ENCODE results near the gene NEK9.

NEK9 gene

GRCh38 chr14:75126679-75127473 is at the start of gene NEK9:
Gene NEK9 (minus strand): TSS chr14:75127048. CDS start chr14:75126921, 127 bp downstream.
- TF ChIP-seq POLR2A (IDR thresholded peaks at IDR 0.05; ENCODE audit: low read depth, low read length), result peak; percentile 65
- FAIRE-seq (peak; percentile 20), DNase-seq (ENCODE audit: insufficient read length, low spot score) (peak; percentile 52)

- no peak for FAIRE-seq
- peak; percentile 46 for DNase-seq (ENCODE audit: insufficient read length, low spot score)
- peak; percentile 22; the same call in 1 of the 2 replicates for TF ChIP-seq POLR2A (IDR thresholded peaks at IDR 0.05; ENCODE audit: low read depth, low read length)
Measured at GRCh38 chr14:75176142-75176820, 49.4 kb upstream of the NEK9 start, which contains the start of gene TMED10. Gene TMED10 (minus strand): TSS chr14:75176612. CDS start chr14:75176579, 33 bp downstream.

- no peak for DNase-seq (ENCODE audit: insufficient read length, low spot score)
- FAIRE-seq, result no peak
- no peak for TF ChIP-seq POLR2A (IDR thresholded peaks at IDR 0.05; ENCODE audit: low read depth, low read length)
Measured at GRCh38 chr14:75175677-75176141, 48.9 kb upstream of the NEK9 start.

- no peak for DNase-seq (ENCODE audit: insufficient read length, low spot score)
- TF ChIP-seq POLR2A (IDR thresholded peaks at IDR 0.05; ENCODE audit: low read depth, low read length), result no peak
- FAIRE-seq, result no peak
Measured at GRCh38 chr14:75174066-75174465, 47.2 kb upstream of the NEK9 start.

- TF ChIP-seq POLR2A (IDR thresholded peaks at IDR 0.05; ENCODE audit: low read depth, low read length), result no peak
- FAIRE-seq (no peak), DNase-seq (ENCODE audit: insufficient read length, low spot score) (no peak)
Measured at GRCh38 chr14:75170772-75171171, 43.9 kb upstream of the NEK9 start.

GRCh38 chr14:75168586-75169335 is 41.9 kb upstream of the NEK9 start:
- no peak for DNase-seq (ENCODE audit: insufficient read length, low spot score)
- FAIRE-seq, result no peak
- TF ChIP-seq POLR2A (IDR thresholded peaks at IDR 0.05; ENCODE audit: low read depth, low read length), result no peak

GRCh38 chr14:75167325-75167724 is 40.5 kb upstream of the NEK9 start:
- TF ChIP-seq POLR2A (IDR thresholded peaks at IDR 0.05; ENCODE audit: low read depth, low read length), result no peak
- no peak for FAIRE-seq
- DNase-seq (ENCODE audit: insufficient read length, low spot score), result no peak

GRCh38 chr14:75165586-75166391 is 38.9 kb upstream of the NEK9 start:
- DNase-seq (ENCODE audit: insufficient read length, low spot score), result no peak
- no peak for TF ChIP-seq POLR2A (IDR thresholded peaks at IDR 0.05; ENCODE audit: low read depth, low read length)
- FAIRE-seq, result no peak

GRCh38 chr14:75164809-75165208 is 38.0 kb upstream of the NEK9 start:
- TF ChIP-seq POLR2A (IDR thresholded peaks at IDR 0.05; ENCODE audit: low read depth, low read length), result no peak

GRCh38 chr14:75163677-75164076 is 36.8 kb upstream of the NEK9 start:
- DNase-seq (ENCODE audit: insufficient read length, low spot score) (no peak), FAIRE-seq (no peak)
- TF ChIP-seq POLR2A (IDR thresholded peaks at IDR 0.05; ENCODE audit: low read depth, low read length), result no peak

More at GRCh38 chr14:75164809-75165208, 38.0 kb upstream of the NEK9 start:
- FAIRE-seq (no peak), DNase-seq (ENCODE audit: insufficient read length, low spot score) (no peak)

- TF ChIP-seq POLR2A (IDR thresholded peaks at IDR 0.05; ENCODE audit: low read depth, low read length), result no peak
- DNase-seq (ENCODE audit: insufficient read length, low spot score) (no peak), FAIRE-seq (no peak)
Measured at GRCh38 chr14:75162631-75163030, 35.8 kb upstream of the NEK9 start.

- TF ChIP-seq POLR2A (IDR thresholded peaks at IDR 0.05; ENCODE audit: low read depth, low read length), result no peak
- FAIRE-seq, result no peak
- no peak for DNase-seq (ENCODE audit: insufficient read length, low spot score)
Measured at GRCh38 chr14:75158843-75159614, 32.2 kb upstream of the NEK9 start.

All from H54 (cell line).